Spleen (tissue), 11 donors: ENCODE data around the gene ELMO3. TPM values are rescaled to one million over a fixed set of nuclear protein-coding genes. Genes with fewer than 3 reads are reported as not detected.

ENCODE experiments used
- DNase-seq: peaks from one replicate; pipeline ENCODE4 v3.0.0-alpha.2; 2020
- H3K27ac ChIP-seq, 8 donors: fragments of 200-600 bp; sonication (generic) in 7 of 8; 1 replicate in 4 of 8; 2 replicates in 4 of 8; pipeline versions ENCODE4 v1.5.0 to v1.8.0; 2016 to 2021; ENCODE audit warnings: inconsistent platforms in 4 of 8, mild to moderate bottlenecking in 4 of 8, moderate library complexity in 1 of 8
- H3K27me3 ChIP-seq, 7 donors: fragments of 200-600 bp; sonication (generic) in 6 of 7; replicated peaks in 1 of 7; 1 replicate in 4 of 7; 2 replicates in 3 of 7; pipeline versions ENCODE4 v1.5.0 to v1.8.0; 2016 to 2021; ENCODE audit warnings: inconsistent platforms in 3 of 7, mild to moderate bottlenecking in 1 of 7
- H3K36me3 ChIP-seq, 6 donors: fragments of 200-600 bp; sonication (generic) in 5 of 6; 1 replicate in 4 of 6; 2 replicates in 2 of 6; pipeline versions ENCODE4 v1.5.0 to v1.8.0; 2016 to 2021; ENCODE audit warnings: inconsistent platforms in 2 of 6
- H3K4me1 ChIP-seq, 6 donors: fragments of 200-600 bp; sonication (generic) in 5 of 6; 1 replicate in 3 of 6; 2 replicates in 3 of 6; pipeline versions ENCODE4 v1.5.0 to v1.8.0; 2016 to 2021; ENCODE audit warnings: inconsistent platforms in 3 of 6
- H3K4me3 ChIP-seq, 8 donors: fragments of 200-600 bp; sonication (generic) in 7 of 8; 1 replicate in 4 of 8; 2 replicates in 4 of 8; pipeline versions ENCODE4 v1.5.0 to v1.8.0; 2016 to 2021; ENCODE audit warnings: inconsistent platforms in 4 of 8, mild to moderate bottlenecking in 4 of 8, moderate library complexity in 2 of 8
- H3K9me3 ChIP-seq, 8 donors: fragments of 200-600 bp; sonication (generic) in 7 of 8; 1 replicate in 4 of 8; 2 replicates in 4 of 8; pipeline versions ENCODE4 v1.5.0 to v1.8.0; 2016 to 2021; ENCODE audit warnings: inconsistent platforms in 4 of 8
- POLR2A ChIP-seq, 3 donors: fragments of 450-650 bp; IDR thresholded peaks; one replicate each; pipeline ENCODE4 v1.5.1; 2017; ENCODE audit warnings: antibody characterized with exemption in 3 of 3, mild to moderate bottlenecking in 1 of 3
- POLR2AphosphoS5 ChIP-seq, 3 donors: sonication (generic); formaldehyde crosslinking; IDR thresholded peaks; one replicate each; pipeline ENCODE4 v1.5.1; 2017; ENCODE audit warnings: antibody characterized with exemption in 3 of 3
- WGBS, 5 donors: extraction: QIAGEN DNeasy Blood & Tissue Kit in 3 of 5; methylation state at CpG; one replicate each; pipeline versions ENCODE4 v1.1.5 to v1.1.7; 2013 to 2018; 5-methylcytosine and 5-hydroxymethylcytosine counted together
- intact Hi-C: fragments of 100-400 bp; cut with DNase I; formaldehyde crosslinking; loops from one replicate; pipeline ENCODE4 v1.15.0; 2023; ENCODE audit warnings: low total_unique reads
- polyA plus RNA-seq, 3 donors: library from polyadenylated mRNA; stranded (reverse); fragments of 200-250 nt; gene quantifications; one replicate each; pipeline ENCODE4 v1.2.1, GENCODE V29; 2013
- total RNA-seq, 7 donors: library from RNA; depleted of rRNA in 3 of 7; stranded (reverse); fragments of >200 nt in 3 of 7; fragmentation: NEBNext Ultra II Directional in 4 of 7; extraction: Animal tissue kit (Norgen Biotek cat#: 25700) in 4 of 7; gene quantifications; one replicate each; pipeline versions ENCODE4 v1.1.0 to v1.2.1, GENCODE V29; 2016 to 2021
- TF ChIP-seq, protein P1 (sequence below), 11 experiments: fragments of 200-600 bp in 7 of 11; fragments of 450-650 bp in 4 of 11; sonication (generic) in 4 of 11; IDR thresholded peaks in 8 of 11; conservative IDR thresholded peaks in 3 of 11; 1 replicate in 7 of 11; 2 replicates in 4 of 11; pipeline versions ENCODE4 v1.4.0 to v1.8.0; 2016 to 2021; ENCODE audit warnings: antibody characterized with exemption in 11 of 11, inconsistent platforms in 4 of 11, mild to moderate bottlenecking in 1 of 11
- donor health status: healthy with polysubstance abuse.
- donor health status: DM: no; HTN: no; CAD: no; lungs with moderate emphysema.
- donor health status: DM: no; HTN: no; CAD: no.
- donor health status: Bipolar disorder and iron deficiency.
- donor health status: healthy.
- donor health status: DM: no; HTN: no; CAD: no.
- donor health status: DM: yes; HTN: yes; CAD: no.

ELMO3 gene
- total and polyA plus RNA-seq, 10 donors: 2.8 to 8.7 (median 4.0) TPM

DNA sequence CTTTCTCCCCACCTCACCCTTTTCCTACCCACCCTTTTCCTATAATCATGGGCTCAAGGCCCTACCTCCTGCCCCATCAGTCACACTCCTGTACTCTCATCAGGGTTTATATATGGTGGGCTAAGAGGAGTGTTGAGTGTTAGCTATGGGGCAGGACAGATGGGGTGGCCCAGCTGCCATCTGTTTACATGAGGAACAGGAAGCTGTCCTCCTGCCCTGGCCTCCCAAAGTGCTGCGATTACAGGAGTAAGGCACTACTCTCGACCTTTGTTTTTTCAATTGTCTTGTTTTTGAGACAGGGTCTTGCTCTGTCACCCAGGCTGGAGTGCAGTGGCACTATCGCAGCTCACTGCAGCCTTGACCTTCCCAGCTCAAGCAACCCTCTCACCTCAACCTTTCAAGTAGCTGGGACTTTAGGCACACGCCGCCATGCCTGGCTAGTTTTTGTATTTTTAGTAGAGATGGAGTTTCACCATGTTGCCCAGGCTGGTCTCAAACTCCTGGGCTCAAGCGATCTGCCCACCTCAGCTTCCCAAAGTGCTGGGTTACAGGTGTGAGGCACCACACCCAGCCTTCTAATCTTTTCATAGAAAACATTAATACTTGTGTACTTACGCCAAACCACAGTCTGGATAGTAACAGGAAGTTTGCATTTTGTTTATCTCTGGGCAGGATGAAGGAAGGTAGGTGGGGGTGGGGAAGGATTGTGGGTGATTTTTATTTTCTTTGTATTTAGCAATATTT lies 40.9 kb upstream of the ELMO3 start:
- no peaks in the 10 kb centered on the region for H3K9me3 ChIP-seq

DNA sequence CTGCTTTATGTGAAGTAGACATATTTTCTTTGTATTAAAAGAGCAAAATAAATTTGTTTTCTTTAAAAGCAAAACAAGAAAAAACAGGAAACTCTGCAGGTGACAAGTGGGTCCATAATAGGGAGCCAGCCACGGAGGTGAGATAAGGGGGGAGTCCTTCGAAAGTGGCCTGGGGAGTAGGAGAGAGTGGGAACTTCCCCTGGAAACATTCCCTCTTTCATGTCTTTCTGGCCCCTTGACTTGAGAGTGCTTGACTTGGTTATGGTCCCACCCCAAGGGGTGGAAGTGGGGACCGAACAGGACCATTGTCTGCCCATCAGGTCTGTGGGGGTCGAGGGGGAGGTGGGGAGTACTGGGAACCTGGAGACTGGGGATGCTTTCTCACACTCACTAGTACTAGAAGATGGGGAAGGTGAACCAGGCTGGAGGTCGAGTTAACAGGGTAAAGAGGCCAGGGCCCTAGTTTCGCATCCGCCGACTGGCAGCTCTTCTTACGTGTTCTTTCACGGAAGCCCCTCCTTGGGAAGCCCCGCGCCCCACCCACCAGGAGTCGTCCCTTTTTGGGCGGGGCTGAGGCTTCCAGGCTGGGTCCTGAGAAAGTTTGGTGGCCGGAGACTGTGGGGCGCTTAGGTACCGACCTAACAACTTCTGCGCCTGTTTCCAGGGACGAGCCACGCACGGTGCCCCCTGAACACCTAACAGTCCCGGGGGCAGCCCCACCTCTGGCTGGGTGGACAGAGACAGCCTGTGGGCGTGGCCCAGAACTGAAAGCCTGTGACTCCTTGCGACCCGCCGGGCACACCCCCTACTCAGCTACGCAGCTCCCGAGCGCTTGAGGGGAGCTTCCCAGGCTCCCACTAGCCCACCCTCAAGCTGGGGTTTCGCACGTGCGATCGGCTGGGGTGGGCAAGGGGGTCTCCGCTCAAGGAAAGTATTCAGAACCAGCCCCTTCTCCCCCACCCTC lies 40.0 kb upstream of the ELMO3 start:
- peak; percentile 93 for DNase-seq
- peak overlapping the region; percentile 83 to 95 (median 94) for H3K4me3 ChIP-seq
- peaks cover 50 to 96% (median 78%) of the 10 kb centered on the region in 6 donors for H3K4me1 ChIP-seq
- H3K27ac ChIP-seq: peak overlapping the region; percentile 80 to 96 (median 92)
- TF ChIP-seq, protein P1, sequence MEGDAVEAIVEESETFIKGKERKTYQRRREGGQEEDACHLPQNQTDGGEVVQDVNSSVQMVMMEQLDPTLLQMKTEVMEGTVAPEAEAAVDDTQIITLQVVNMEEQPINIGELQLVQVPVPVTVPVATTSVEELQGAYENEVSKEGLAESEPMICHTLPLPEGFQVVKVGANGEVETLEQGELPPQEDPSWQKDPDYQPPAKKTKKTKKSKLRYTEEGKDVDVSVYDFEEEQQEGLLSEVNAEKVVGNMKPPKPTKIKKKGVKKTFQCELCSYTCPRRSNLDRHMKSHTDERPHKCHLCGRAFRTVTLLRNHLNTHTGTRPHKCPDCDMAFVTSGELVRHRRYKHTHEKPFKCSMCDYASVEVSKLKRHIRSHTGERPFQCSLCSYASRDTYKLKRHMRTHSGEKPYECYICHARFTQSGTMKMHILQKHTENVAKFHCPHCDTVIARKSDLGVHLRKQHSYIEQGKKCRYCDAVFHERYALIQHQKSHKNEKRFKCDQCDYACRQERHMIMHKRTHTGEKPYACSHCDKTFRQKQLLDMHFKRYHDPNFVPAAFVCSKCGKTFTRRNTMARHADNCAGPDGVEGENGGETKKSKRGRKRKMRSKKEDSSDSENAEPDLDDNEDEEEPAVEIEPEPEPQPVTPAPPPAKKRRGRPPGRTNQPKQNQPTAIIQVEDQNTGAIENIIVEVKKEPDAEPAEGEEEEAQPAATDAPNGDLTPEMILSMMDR (IDR thresholded peaks at IDR 0.05 in 8 of 11, conservative IDR thresholded peaks at IDR 0.05 in 3 of 11): no peak
- TF ChIP-seq POLR2AphosphoS5 (IDR thresholded peaks at IDR 0.05): peak in 2 of 3 donors; percentile 54 to 67
- H3K36me3 ChIP-seq: peaks cover 0 to 7% (median 0%) of the 10 kb centered on the region in 6 donors
- peaks cover 4 to 42% (median 26%) of the 10 kb centered on the region in 7 donors for H3K27me3 ChIP-seq
- H3K9me3 ChIP-seq: no peaks in the 10 kb centered on the region
- intact Hi-C loops: no loop called here
- WGBS, 5 donors: 5 to 13% (median 7%) methylated on average over 15 to 34 of the region's 34 CpGs

More for the DNA sequence above, 40.9 kb upstream of the ELMO3 start:
- H3K27ac ChIP-seq: peak overlapping the region in 7 of 8 donors; percentile 8 to 96 (median 92)
- peak overlapping the region in 3 of 8 donors; percentile 83 to 95 (median 94) for H3K4me3 ChIP-seq
- H3K36me3 ChIP-seq: peaks cover 0 to 7% (median 0%) of the 10 kb centered on the region in 6 donors
- DNase-seq: peak; percentile 71
- TF ChIP-seq POLR2A (IDR thresholded peaks at IDR 0.05): no peak
- TF ChIP-seq, protein P1 (IDR thresholded peaks at IDR 0.05 in 8 of 11, conservative IDR thresholded peaks at IDR 0.05 in 3 of 11): no peak
- no peak for TF ChIP-seq POLR2AphosphoS5 (IDR thresholded peaks at IDR 0.05)
- H3K4me1 ChIP-seq: peaks cover 41 to 92% (median 70%) of the 10 kb centered on the region in 6 donors
- 64 to 76% (median 69%) methylated on average over 7 of the region's 7 CpGs for WGBS, 5 donors
- intact Hi-C loops: no loop called here
- peaks cover 0 to 33% (median 17%) of the 10 kb centered on the region in 7 donors for H3K27me3 ChIP-seq

DNA sequence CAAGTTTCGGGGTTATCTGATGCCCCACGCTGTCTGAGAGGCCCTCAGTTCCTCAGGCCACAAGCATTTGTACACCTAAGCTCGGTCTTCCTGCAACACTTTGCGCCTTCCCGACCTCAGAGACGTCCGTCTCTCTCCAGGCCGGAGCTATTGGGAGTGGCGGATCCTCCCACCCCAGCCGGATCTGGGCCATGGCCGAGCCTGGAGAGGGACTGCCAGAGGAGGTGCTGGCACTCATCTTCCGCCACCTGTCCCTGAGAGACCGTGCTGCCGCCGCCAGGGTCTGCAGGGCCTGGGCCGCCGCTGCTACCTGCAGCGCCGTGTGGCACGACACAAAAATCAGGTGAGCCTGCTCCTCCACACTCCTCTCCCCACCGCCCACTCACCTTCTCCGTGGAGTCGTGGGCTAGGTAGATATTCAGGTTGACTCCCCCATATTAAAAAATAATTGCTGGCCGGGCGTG lies 37.3 kb upstream of the ELMO3 start:
- peak overlapping the region in 5 of 8 donors; percentile 83 to 95 (median 94) for H3K4me3 ChIP-seq
- H3K27ac ChIP-seq: peak overlapping the region in 1 of 8 donors; percentile 95
- peak in 2 of 3 donors; percentile 6 to 19 for TF ChIP-seq POLR2AphosphoS5 (IDR thresholded peaks at IDR 0.05)
- TF ChIP-seq, protein P1 (IDR thresholded peaks at IDR 0.05 in 8 of 11, conservative IDR thresholded peaks at IDR 0.05 in 3 of 11): no peak
- no peaks in the 10 kb centered on the region for H3K9me3 ChIP-seq
- 46 to 66% (median 55%) methylated on average over 23 to 25 of the region's 25 CpGs for WGBS, 5 donors
- DNase-seq: peak; percentile 85
- H3K27me3 ChIP-seq: peaks cover 4 to 59% (median 51%) of the 10 kb centered on the region in 7 donors
- no peaks in the 10 kb centered on the region for H3K36me3 ChIP-seq
- H3K4me1 ChIP-seq: peaks cover 48 to 96% (median 79%) of the 10 kb centered on the region in 6 donors
- intact Hi-C loops: no loop called here
